Breast epithelium (tissue), 4 donors: ENCODE results near the gene NR2F1-AS1. TPM values are rescaled to one million over a fixed set of nuclear protein-coding genes. Genes with fewer than 3 reads are reported as not detected.
A peak's percentile ranks its signal among the peaks of the same experiment; 100 is the strongest.

Experiments
- DNase-seq, 2 donors: peaks; one replicate each; pipeline ENCODE4 v3.0.0-alpha.2; 2019; ENCODE audit warnings: low spot score in 2 of 2
- H3K27ac ChIP-seq, 2 donors: fragments of 200-600 bp; sonication (generic) in 1 of 2; one replicate each; pipeline ENCODE4 v1.5.1; 2016 to 2019; ENCODE audit warnings: mild to moderate bottlenecking in 1 of 2
- H3K27me3 ChIP-seq, 2 donors: fragments of 200-600 bp; sonication (generic) in 1 of 2; one replicate each; pipeline versions ENCODE4 v1.5.1 to v1.6.0; 2017 to 2019; ENCODE audit warnings: control low read depth in 1 of 2, mild to moderate bottlenecking in 1 of 2
- H3K36me3 ChIP-seq: fragments of 200-600 bp; one replicate; pipeline ENCODE4 v1.5.1; 2019
- H3K4me1 ChIP-seq, 2 donors: fragments of 200-600 bp; sonication (generic); one replicate each; pipeline ENCODE4 v1.5.1; 2016 to 2019; ENCODE audit warnings: control low read depth in 1 of 2
- H3K4me3 ChIP-seq, 3 donors: fragments of 200-600 bp; sonication (generic); 1 replicate in 2 of 3; 2 replicates in 1 of 3; pipeline ENCODE4 v1.5.1; 2016 to 2019; ENCODE audit warnings: mild to moderate bottlenecking in 3 of 3, moderate library complexity in 2 of 3
- H3K9me3 ChIP-seq, 2 donors: fragments of 200-600 bp; sonication (generic) in 1 of 2; one replicate each; pipeline ENCODE4 v1.5.1; 2016 to 2019; ENCODE audit warnings: control low read depth in 1 of 2
- POLR2A ChIP-seq: fragments of 450-650 bp; IDR thresholded peaks from one replicate; pipeline ENCODE4 v1.6.1; 2016; ENCODE audit warnings: antibody characterized with exemption, mild to moderate bottlenecking, moderate library complexity
- POLR2AphosphoS5 ChIP-seq, 3 donors: sonication (generic); formaldehyde crosslinking; IDR thresholded peaks; one replicate each; pipeline ENCODE4 v1.6.1; 2017; ENCODE audit warnings: antibody characterized with exemption in 3 of 3
- intact Hi-C: fragments of 100-400 bp; cut with DNase I; formaldehyde crosslinking; loops from one replicate; pipeline ENCODE4 v1.15.1; 2023; ENCODE audit warnings: low total_unique reads
- total RNA-seq, 3 donors: library from RNA; depleted of rRNA; stranded (reverse); fragments of >200 nt; gene quantifications; one replicate each; pipeline ENCODE4 v1.1.0, GENCODE V29; 2016
- TF ChIP-seq, protein P1 (sequence below), 3 donors: fragments of 450-650 bp; IDR thresholded peaks; one replicate each; pipeline ENCODE4 v1.5.1; 2016 to 2017; ENCODE audit warnings: antibody characterized with exemption in 3 of 3, mild to moderate bottlenecking in 3 of 3, moderate library complexity in 3 of 3

Gene NR2F1-AS1
- total RNA-seq, 3 donors from 2014 or later: 7.0 to 17.4 (median 15.2) TPM

DNA sequence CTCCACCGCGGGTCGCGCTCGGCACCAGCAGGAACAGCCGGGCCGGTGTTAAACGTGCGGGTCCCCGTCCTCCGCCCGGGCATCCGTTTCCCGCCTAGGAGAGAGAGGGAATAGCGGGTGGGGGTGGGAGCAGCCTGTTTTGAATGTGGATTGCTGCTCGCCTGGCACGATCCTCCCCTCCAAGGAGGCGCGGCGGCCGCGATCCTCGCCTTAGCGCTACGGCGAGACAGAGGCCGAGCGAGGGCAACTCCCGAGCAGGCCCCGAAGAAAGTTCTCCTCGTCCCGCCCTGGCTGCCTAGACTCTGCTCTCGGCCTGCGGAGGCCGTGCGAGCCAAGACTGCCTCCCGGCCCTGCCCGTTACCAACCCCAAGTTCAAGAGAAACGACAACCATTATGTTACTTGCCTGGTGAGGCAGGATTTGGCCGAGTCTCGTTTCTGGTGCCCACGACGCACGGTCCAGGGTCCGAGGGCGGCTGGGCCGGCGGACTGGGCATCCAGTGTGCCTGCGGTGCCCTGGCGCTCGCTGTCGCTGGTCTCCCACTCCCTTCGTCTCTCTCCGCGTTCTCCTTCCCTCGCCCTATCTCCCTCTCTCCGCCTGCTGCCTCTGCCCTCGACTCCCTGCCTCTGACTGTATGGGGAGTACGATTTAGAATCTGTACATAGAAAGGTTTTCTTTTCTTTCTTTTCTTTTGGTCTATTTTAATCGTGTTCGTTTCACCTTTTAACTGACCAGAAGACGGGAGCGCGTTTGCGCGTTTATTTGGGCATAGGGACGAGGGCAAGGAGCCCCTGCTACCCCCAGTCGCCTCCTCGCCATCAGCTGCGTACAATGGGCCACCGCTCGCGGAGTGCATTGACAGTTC is 724 bp downstream of the NR2F1-AS1 start:
- Histone ChIP-seq H3K27me3 (peaks cover 8 to 49% of the 10 kb centered on the region in 2 donors), H3K27ac (peak overlapping the region; percentile 84 to 94), H3K36me3 (no peaks in the 10 kb centered on the region), H3K4me3 (peak overlapping the region; percentile 57 to 75 (median 63)), H3K9me3 (no peaks in the 10 kb centered on the region), H3K4me1 (peaks cover 0 to 5% of the 10 kb centered on the region in 2 donors)
- intact Hi-C loops: no loop called here
- TF ChIP-seq POLR2A (no peak), POLR2AphosphoS5 (IDR thresholded peaks at IDR 0.05) (peak in 1 of 3 donors; percentile 16)
- TF ChIP-seq, protein P1, sequence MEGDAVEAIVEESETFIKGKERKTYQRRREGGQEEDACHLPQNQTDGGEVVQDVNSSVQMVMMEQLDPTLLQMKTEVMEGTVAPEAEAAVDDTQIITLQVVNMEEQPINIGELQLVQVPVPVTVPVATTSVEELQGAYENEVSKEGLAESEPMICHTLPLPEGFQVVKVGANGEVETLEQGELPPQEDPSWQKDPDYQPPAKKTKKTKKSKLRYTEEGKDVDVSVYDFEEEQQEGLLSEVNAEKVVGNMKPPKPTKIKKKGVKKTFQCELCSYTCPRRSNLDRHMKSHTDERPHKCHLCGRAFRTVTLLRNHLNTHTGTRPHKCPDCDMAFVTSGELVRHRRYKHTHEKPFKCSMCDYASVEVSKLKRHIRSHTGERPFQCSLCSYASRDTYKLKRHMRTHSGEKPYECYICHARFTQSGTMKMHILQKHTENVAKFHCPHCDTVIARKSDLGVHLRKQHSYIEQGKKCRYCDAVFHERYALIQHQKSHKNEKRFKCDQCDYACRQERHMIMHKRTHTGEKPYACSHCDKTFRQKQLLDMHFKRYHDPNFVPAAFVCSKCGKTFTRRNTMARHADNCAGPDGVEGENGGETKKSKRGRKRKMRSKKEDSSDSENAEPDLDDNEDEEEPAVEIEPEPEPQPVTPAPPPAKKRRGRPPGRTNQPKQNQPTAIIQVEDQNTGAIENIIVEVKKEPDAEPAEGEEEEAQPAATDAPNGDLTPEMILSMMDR (IDR thresholded peaks at IDR 0.05): no peak
- no peak for DNase-seq

DNA sequence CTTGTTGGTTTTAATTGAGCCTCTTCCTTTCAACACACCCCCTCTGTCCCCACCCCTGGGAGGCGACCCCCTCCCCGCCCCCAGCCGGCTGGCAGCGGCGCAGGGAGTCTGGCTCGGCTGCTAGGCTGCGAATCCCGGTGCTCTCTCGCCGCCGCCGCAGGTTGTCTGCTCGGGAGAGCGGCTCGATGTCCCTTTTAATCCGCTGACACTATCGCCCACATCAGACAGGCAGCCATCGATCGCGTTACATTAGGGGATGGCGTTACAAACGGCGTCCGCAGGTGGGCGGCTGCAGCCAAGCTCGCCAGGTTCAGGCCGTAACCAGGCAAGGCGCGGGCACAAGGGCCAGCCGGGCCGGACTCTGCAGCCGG is 1.3 kb downstream of the NR2F1-AS1 start:
- H3K27ac ChIP-seq: peak overlapping the region; percentile 84 to 94
- DNase-seq: no peak

DNA sequence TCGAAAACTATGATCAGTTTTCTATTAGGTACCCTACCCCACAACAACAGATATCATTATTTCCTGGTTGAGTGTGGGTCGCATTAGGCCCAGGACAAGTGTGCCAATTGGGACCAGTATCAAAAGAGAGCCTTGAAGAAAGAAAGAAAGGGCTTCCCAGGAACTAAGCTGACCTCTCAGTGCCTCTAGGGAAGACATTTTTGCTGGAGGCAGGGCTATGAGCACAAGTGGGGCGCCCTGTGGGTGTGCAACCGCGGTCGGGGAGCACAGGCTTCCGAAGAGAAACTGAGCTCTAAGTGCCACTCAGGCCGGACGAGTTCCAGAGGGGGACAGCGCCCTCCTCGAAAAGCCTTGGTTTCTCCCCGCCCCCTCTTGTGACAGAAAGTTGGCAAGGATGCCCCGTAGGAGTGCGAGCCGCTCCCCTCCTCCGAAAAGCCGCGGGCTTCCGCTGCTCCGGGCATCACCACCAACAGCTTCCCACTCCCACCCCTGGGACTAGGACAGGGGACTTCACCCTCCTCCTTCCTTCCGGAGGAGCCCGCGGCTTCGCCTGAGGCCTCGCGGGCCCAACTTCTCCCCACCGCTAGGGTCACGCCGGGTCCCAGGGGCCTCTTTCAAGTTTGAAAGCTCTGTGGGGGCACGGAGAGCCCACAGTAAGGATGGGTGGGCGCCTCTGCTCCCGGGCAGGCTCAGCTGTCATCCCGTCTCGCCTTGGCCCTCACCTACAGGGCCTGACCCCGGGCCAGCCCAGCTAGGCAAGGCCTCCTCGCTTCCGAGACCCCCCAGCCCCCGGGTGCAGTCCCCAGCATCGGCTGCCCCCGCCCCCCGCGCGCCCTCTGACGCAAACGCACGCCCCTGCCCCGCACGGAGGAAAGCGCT is 2.0 kb downstream of the NR2F1-AS1 start:
- DNase-seq: no peak
- no peaks in the 10 kb centered on the region for H3K36me3 ChIP-seq
- H3K9me3 ChIP-seq: no peaks in the 10 kb centered on the region
- peaks cover 0 to 5% of the 10 kb centered on the region in 2 donors for H3K4me1 ChIP-seq
- TF ChIP-seq POLR2AphosphoS5 (IDR thresholded peaks at IDR 0.05): peak in 2 of 3 donors; percentile 4 to 14
- TF ChIP-seq, protein P1 (IDR thresholded peaks at IDR 0.05): no peak
- H3K27me3 ChIP-seq: peaks cover 8 to 58% of the 10 kb centered on the region in 2 donors
- peak overlapping the region; percentile 84 to 94 for H3K27ac ChIP-seq
- intact Hi-C loops: no loop called here
- H3K4me3 ChIP-seq: peak overlapping the region; percentile 57 to 75 (median 63)

More for the DNA sequence above, 1.3 kb downstream of the NR2F1-AS1 start:
- H3K9me3 ChIP-seq: no peaks in the 10 kb centered on the region
- peaks cover 0 to 5% of the 10 kb centered on the region in 2 donors for H3K4me1 ChIP-seq
- intact Hi-C loops: no loop called here
- TF ChIP-seq, protein P1 (IDR thresholded peaks at IDR 0.05): no peak
- TF ChIP-seq POLR2A: no peak
- no peak for TF ChIP-seq POLR2AphosphoS5 (IDR thresholded peaks at IDR 0.05)
- H3K4me3 ChIP-seq: peak overlapping the region; percentile 57 to 75 (median 63)
- H3K36me3 ChIP-seq: no peaks in the 10 kb centered on the region
- H3K27me3 ChIP-seq: peaks cover 8 to 52% of the 10 kb centered on the region in 2 donors

DNA sequence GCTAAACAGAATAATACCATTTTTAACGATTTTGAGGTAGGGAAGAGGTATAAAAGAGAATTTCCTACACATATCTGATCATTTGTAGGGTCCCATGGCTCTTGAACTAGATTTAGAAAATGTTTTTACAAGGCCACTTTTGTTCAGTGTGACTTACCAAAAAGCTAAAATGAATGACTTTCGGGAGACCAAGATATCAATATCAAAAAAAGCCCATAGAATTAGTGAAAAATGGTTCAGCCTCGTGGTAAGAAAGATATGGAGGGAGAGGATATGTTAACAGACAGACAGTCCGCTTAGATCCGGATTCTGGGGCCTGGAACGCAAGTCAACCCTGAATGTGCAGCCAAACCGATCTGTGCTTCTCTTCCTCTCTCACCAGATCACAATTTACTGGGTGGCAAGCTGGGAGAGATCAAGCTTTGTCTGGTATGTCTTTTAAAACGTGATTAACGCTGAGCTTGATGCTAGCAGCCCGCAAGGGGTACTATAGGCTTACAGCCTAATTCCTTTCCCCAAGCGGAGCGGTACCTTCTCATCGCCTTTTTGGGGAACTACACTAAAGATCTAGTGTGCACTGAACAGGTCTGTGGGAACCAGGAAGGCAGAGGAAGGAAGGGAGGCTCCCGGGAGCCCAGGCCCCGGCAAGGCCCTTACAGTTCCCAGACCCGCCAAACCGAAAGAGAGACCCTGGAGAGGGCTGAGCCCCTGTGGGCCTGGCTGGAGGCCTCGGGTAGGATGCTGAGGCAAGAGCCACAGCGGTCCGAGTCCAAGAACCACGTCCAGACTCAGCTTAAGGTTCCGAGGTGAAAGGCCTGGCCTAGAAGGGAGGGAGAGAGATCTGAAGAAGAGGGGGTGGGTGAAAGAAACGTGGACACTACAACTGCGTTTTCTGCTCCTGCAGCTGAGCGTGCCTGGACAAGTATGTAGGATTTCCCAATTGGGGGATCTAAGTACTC is 2.9 kb downstream of the NR2F1-AS1 start:
- no peak for DNase-seq

More for the DNA sequence above, 2.9 kb downstream of the NR2F1-AS1 start:
- Histone ChIP-seq H3K27ac (peak overlapping the region; percentile 84 to 94), H3K9me3 (no peaks in the 10 kb centered on the region), H3K36me3 (no peaks in the 10 kb centered on the region), H3K27me3 (peaks cover 7 to 59% of the 10 kb centered on the region in 2 donors), H3K4me1 (peaks cover 0 to 4% of the 10 kb centered on the region in 2 donors), H3K4me3 (peak overlapping the region in 2 of 3 donors; percentile 63 to 75)
- TF ChIP-seq POLR2AphosphoS5 (IDR thresholded peaks at IDR 0.05) (no peak), POLR2A (no peak)
- TF ChIP-seq, protein P1 (IDR thresholded peaks at IDR 0.05): no peak
- intact Hi-C loops: no loop called here
